Stimulated activated CD4-positive, alpha-beta T cell treated with anti-CD3 and anti-CD28 coated beads, Interleukin-1b, Interleukin-23, amount 100 ng/mL, for 1 hour (primary cell): ENCODE measurements around the gene GBA2.
A peak's percentile ranks its signal among the peaks of the same experiment; 100 is the strongest.

Source experiments
- DNase-seq, 2 donors: peaks; one replicate each; pipeline ENCODE4 v3.0.0-alpha.2; 2020; ENCODE audit warnings: low read depth in 2 of 2

The GBA2 gene

DNA sequence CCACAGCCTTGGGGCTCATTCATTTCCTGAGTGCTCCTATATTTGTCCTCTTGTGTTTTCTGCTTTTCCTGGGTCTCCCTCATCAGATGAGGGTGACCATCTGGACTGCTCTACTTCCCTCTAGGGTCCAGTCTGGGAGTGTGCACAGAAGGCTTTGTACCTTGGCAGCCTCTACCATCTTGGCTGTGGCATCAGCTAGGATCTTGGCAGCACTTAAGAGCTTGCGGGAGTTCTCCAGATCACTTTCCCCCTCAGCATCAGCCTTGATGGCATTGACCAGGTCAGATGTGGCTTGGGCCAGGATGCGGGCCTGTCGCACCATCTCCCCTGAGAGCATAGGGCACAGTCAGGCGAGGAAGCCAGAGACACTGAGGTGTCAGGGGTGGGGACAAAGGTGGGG lies 32.8 kb downstream of the GBA2 start:
- DNase-seq, result no peak

DNA sequence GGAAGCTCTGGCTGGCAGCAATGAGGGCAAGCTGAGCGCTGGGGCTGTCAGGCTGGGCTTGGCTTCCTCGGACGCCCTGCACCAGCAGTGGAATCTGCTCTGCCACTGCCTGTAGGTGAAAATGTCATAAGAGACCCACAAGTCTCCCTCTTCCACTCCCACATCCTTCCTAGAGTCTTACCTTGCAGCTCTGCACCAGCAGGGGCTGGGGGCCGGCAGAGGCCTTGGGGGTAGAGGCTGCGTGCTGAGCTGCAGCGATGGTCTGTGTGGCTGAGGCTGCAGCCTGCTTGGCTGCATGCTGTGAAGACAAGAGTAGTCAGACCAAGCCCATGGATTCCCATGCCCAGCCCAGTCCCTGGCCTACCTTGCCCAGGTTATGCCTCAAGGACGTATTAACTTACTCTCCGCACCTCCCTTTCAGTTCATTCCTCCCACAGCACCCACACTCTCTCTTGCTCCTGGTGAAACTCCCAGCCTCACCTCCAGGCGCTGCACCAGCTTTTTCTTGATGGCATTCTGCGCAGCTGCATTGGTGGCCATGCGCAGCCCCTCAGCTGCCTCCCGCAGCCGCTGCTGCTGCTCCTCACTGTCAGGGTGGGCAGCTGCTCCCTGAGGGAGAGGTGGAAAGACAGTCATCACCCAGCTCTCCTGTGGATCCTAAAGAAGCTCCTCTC lies 34.3 kb downstream of the GBA2 start:
- no peak for DNase-seq

DNA sequence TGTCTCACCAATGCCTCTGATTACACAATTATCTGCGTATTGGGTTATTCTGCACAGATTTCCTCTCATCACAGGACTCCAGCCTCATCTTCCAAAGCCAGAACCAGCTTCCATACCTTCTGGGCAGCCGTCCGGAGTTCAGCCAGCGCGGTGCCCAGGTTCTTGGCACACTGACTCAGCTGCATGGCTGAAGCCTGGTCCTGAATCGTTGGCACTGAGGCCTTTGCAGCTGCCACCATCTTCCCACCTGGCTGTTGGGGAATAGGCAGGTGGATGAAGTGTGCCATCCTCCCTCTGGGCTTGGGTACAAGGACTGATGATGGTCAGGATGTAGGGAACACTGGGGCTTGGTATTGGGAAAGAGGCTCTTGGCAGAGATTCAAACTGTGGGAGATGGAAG lies 34.9 kb downstream of the GBA2 start:
- DNase-seq, result no peak

DNA sequence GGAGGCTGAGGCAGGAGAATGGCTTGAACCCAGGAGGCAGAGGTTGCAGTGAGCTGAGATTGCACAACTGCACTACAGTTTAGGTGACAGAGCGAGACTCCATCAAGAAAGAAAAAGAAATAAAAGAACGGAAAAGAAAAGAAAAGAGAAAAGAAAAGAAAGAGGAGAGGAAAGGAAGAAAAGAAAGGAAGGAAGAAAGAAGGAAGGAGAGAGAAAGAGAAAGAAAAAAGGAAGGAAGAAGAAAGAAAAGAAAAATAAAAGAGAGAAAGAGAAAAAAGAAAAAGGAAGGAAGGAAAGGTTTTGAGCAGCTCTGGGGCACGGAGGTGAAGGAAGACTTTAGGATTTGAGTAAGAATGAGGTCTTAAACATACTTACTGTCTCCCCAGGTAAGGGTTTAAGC lies 35.5 kb downstream of the GBA2 start:
- DNase-seq, result no peak

DNA sequence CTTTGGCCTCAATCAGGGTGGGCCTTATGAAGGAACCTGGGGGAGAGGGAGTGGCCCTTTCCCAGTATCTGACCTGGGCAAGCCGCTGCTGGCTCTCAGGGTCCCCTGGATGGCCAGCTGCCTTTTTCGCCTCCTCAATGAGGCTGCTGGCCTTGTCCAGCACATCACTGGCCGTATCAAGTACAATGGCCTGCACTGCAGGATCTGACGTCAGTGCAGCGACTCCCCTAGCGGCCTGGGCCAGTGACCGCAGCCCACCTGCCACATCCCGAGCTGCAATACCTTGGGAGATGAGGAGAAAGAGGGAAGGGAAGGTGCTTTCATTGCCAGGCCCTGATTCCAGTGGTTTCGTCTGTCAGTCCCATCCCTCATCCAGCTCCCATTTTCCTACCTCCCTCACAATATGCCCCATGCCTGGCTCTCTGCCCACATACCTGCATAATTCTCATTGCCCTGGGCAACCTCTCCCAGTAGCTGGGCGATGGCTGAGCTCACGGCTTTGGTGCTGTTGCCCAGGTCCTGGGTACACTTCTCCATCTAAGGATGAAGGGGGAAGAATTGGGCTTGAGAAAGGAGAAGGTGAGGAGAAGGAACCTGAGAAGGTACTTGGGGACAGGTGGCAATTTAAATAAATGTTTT lies 36.1 kb downstream of the GBA2 start:
- no peak for DNase-seq

DNA sequence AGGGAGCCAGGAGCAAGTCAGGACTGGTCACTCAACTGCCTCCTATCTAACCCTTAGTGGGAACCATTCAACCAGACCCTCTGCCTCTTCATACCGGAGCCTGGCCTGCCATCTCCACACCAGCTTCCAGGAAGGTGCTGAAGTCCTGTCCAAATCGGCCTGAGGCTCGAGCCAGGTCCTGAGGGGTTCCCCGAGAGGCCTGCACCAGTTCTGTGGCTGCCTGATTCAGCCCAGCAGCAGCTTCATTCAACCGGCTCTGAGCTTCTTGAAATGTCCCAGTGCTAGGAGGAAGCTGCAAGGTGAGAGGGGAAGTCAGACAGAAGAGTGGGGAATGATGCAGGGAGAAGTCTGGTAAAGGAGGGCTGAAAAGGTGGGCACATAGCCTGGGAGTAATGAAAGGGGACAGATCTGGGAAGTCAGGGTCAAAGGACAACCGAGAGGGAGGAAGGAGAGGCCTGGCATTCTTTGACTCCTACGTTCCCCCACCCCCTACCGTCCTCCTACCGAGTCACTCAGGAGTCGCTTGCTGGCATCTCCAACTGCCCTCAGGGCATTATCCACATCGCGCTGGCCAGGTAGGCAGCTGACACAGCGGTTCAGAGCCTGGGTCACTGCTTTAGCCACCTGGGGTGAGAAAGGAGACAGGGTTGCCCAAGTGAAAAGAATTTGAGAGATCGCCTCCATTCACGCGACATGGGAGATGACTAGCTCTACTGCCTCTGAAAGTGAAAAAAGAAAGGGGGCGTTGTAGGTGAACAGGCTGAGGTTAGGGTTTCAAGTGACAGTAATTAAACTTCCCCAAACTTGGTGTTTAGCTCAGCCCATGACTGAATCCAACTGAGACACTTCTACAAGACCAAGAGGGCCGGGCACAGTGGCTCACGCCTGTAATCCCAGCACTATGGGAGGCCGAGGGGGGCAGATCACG lies 37.3 kb downstream of the GBA2 start:
- DNase-seq, result no peak

DNA sequence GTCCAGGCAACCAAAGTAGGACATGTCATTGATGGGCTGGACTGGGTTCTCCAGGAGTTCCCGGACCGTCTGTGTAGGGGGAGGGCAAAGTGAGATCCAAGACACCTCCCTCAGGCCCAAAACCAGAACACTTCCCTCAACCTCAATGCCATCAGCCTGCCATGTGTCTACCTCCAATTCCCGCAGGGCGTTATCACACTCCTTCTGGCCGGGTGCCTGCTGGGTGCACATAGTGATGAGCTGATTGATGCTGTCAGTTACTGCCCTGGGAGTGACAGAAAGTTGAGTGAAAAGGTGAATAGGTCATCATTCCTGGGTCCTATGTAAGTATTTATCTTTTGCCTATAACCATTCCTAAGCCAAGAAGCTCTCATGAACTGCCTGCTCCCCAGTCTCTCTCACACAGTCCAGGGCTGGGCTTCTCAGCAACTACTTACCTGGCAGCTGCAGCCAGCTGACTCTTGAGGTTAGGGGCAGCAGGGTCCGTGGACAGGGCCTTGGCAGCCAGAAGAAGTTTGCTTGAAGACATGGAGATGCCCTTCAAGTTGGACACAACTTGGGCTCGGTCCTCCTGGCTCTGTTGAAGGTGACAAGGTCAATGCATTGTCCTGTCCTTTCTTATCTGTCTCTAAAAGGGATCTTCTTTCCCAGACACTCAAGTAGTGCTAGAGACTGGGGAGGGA lies 38.1 kb downstream of the GBA2 start:
- DNase-seq, result no peak

DNA sequence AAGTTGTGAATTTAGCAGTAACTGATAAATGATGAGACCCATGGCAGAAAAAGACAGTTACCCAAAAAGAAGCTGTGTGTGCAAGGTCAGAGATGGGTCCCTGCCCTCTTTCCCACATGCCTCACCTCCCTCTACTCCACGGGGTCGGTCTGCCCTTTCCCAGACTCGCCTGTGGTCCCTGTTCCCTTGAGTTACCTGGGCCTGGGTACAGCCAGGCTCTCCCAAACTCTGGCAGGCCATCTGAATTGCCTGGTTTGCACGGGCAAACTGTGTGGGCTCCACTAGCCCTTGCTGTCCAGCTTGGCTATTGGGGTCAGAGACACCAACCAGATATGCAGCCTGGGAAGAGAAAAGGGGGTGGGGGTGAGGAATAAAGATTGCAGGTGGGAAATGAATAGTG lies 40.9 kb downstream of the GBA2 start:
- DNase-seq, result no peak

DNA sequence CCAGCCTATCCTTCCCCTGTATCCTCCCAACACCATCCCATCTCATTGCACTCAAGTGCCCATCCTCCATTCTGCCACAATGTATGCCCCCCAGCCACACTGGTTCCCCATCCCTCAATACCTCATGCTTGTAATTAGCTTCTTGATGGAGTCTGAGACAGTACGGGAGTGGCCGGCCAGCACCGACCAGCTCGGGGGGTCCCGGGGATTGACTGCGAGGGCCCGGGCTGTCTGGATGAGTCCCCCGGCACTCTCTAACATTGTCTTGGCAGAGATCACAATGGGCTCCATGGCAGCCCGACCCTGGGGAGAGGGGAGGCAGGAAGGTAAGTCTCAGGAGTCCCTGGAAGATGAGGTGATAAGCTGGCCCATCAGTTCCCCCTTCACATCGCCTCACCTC lies 42.1 kb downstream of the GBA2 start:
- DNase-seq, result no peak

DNA sequence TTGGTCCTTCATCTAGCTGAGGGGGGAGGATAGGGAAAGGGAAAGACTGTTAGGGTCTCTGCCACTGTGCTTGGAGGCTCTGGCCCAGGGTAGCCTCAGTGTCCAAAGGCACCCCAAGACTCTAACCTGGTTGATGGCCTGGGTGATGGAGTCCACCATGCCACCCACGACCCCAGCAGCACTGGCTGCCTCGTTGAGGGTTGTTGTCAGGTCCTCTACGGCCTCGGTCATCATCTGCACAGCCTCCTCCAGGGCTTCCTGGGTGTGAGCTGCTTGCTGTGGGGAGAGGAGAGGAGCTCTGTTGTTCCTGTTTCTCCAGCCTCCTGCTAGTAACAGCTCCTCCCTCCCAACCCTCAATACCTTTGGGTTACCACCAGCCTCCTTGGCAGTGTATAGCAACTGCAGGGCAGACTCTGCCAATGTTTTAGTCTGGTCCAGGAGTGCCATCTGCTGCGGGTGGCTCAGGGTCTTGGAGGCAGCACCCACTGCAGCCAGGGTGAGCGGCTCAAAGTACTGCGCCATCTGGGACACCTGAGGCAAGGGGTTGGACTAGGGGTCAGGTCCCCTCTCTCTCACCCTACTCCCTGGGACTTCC lies 43.1 kb downstream of the GBA2 start:
- DNase-seq, result no peak

DNA sequence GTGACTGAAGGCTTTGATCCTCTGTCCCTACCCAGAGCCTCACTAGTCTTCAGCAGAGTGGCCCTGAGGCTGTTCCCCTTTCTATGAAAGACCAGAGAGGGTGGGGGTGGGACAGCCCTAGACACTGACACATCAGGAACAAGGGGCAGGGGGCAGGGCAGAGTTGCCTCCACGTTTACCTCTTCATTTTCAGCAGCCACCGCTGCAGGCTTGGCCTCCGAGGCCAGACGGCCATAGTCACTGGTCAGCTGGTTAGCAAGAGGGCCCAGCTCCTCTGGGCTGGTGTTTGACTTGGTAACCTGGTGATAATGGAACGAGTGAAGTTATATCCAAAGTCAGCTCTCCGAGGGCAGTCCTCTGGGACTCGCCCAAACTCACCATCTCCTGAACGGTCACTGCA lies 43.7 kb downstream of the GBA2 start:
- DNase-seq, result no peak

DNA sequence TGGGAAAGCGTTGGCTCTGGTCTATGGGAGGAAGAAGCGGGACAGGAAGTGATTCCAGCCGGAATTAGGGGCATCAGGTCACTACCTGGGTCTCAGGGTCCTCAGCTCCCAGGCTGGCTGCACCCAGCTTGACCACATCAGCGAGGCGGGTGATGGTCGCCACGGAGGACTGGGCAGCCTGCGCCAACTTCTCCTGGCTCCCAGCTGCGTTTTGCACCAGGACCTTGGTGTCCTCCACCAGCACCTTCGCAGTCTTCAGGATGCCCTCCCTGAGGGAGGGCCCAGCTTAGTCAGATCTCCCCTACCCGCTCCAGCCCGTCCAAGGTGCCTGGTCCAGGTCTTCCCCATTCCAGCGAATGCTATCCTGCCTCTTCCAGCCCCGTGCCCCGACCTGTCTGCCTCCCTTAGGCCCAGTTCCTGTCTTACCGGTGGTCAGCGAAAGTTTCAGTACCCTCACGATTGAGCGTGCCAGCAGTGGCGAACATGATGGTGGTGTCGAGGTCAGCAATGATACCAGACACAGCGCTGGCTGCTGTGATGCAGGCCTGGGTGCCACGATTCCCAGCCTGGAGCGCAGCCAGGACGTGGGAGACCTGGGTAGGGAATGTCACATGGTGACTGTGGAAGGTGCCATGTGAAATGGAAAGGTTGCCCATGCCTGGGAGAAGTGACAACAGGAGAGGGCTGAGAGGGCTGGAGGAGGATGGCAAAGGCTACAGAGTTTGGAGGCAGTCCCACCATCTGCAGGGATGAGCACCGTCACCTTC lies 44.9 kb downstream of the GBA2 start:
- DNase-seq, result no peak

DNA sequence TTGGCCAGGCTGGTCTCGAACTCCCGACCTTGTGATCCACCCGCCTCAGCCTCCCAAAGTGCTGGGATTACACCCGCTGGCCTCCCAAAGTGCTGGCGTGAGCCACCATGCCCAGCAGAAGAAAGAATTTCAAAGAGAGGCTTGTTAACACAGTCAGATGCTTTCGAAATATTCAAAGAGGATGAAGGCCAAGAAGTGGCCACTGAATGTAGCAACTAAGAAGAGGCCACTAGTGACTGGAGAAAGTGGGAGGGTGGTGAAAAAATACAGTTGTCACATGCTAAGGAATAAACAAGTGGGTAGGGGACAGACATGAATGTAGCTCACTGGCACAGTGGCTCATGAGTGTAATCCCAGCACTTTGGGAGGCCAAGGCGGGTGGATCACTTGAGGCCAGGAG lies 46.3 kb downstream of the GBA2 start:
- no peak for DNase-seq

DNA sequence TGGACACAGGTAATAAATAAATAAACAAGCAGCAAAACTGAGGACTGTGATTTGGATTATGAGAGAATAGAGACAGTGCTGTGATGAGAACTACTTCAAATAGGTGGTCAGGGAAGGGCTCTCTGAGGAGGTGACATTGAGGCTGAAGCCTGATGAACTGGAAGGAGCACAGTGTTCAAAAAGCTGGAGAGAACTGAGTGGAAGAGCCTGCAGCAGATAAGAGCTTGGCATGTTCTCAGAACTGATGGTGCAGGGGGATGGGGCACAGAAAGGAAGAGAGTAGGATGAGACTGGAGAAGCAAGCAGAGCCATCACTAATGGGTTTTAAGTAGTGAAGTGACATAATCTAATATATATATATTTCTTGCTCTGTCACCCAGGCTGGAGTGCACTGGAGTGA lies 48.1 kb downstream of the GBA2 start:
- DNase-seq, result no peak

DNA sequence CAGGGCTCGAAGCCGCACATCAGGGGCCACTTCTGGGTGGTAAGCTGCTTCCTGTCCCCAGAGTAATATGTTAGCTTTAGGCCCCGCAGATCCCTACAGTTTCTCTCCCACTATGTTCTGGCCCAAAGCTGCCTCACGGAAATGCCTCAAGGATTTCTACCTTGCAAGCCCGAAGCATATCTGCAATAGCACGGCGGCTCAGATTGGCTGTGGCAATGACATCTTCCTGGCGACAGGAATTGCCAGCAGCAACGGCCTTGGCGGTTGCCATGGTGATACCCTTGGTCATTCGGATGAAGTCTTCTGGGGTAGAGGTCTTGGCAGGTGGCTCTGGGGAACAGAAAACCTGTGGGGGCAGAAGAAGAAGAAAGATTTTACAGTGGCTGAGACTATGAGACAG lies 49.0 kb downstream of the GBA2 start:
- no peak for DNase-seq

DNA sequence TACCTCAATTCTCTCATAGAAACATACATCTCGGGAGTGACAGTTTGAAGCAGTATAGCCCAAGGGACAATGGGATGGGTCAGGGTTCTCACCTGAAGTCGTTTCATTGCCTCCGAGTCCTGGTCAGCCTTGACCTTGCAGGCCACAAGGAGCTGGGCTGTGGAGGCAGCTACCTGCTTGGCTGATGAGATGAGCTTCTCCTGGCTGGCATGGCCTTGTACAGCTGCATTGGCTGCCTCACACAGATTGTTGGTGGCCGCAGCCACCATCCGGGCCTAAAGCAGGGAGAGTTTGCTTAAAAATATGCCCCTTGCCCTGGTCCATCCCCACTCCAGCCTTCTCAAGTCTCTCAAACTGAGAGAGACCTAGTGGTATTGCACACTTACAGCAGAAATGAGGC lies 50.8 kb downstream of the GBA2 start:
- no peak for DNase-seq

DNA sequence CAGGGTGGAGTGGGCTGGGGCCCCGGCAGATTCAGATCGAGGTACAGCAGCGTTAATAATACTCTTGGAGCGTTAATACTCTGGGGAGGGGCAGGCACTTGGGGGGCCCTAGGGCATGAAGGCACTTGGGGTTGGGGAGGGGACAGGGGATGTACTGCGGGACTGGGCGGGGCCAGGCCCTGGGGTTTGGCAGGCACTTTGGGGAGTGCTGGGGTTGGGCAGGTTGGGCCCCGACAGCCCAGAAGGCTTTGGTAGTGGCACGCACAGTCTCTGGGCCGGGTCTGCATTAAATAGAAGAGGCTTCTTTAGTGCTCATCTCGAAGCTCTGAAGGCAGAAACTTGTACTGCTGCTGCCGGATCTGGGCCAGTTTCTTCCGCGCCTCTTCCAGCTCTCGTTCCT lies 51.5 kb downstream of the GBA2 start:
- no peak for DNase-seq

DNA sequence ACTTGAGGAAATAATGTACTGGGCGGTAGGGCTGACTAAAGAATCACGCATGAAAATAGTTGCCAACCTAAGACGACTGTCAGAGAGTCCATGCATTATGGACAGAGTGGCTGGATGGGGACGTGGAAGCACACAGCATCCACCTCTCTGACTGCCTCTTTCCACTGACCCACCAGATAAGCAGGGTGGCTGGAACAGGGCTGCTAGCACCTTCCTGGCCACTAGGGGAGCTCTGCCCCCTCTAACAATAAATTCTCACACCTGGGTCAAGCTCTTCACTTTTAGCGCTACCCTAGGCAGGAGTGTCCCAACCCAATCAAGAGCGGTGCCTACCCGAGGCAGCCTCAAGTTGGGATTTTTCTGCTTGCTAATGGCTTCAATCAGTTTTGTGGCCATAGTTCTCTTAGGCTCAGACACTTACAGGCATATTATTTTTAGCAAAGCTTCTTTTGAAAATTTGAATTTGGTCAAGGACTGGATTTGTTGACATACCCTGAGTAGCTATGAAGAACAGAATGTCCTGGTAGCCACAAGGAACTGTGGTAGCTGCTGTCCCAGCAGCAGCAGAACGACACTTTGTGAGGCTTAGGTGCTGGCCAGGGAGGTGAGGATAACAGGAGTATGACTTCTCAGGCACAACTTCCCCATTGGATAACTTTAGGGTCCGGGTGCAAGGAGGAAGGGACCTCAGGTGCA lies 52.4 kb downstream of the GBA2 start:
- peak; percentile 9 to 37 for DNase-seq

DNA sequence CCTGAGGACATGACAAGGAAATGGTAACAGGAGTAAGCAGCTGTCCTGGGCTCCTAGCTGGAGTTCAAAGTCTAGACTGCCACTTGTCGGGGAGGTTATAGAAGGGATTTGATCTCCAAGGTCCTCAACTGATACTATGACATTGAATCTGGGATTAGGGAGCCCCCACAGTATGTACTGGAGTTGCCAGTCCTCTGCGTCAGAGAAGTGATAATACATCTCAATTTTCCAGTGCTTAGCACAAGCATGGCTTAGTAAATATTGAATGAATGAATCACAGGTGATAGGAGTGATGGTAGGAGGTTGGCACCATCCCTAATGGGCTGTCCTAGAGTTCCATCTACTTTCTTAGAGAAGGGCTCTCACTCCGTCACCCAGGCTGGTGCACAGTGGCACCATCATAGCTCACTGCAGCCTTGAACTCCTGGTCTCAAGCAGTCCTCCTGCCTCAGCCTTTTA lies 53.1 kb downstream of the GBA2 start:
- DNase-seq, result no peak

DNA sequence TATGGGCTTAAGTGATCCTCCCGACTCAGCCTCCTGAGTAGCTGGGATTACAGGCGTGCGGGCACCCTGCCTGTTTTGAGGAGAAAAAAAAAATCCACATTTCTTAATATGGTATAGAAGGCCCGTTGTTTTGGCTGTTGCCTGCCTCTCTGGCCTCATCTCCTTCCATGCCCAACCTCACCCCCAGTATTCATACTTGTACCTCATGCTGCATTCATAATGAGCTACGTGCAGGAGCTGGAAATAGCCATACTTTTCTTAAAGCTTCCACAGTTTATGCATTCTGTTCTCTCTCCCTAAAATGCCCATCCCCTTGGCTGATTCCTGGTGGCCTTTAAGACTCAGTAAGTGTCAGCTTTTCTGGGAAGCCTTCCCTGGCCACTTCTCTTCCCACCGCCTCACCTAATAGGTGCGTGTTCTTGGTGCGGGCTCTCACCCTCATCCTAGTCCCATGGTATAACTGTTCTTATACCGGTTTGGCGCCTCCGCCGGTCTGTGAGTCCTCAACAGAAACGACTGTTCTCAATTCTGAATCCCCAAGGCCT lies 57.2 kb downstream of the GBA2 start:
- no peak for DNase-seq
